K562 (cell line): ENCODE results near the gene NPC1. TPM values are rescaled to one million over a fixed set of nuclear protein-coding genes. Genes with fewer than 3 reads are reported as not detected.

Experiments
- BMI1 ChIP-seq: fragments of 150-350 bp; IDR thresholded peaks from 2 replicates; pipeline ENCODE4 v1.6.1; 2014; ENCODE audit warnings: low read length
- CBX2 ChIP-seq: fragments of 200-600 bp; sonication (generic); IDR thresholded peaks from one replicate; pipeline ENCODE4 v1.6.1; 2012; ENCODE audit warnings: mild to moderate bottlenecking, low read length, inconsistent platforms; ENCODE audit not compliant: insufficient read depth, poor library complexity, severe bottlenecking
- CBX5 ChIP-seq: IDR thresholded peaks from 2 replicates; pipeline ENCODE4 v1.6.1; 2014; ENCODE audit warnings: low read depth, borderline replicate concordance
- GABPB2 ChIP-seq: fragments of 250-450 bp; sonication (Bioruptor Pico); conservative IDR thresholded peaks from 2 replicates; pipeline ENCODE4 v1.5.1; 2021; ENCODE audit warnings: mild to moderate bottlenecking
- GTF2E2 ChIP-seq: fragments of 200-800 bp; sonication (Bioruptor generic); IDR thresholded peaks from 2 replicates; pipeline ENCODE4 v1.6.1; 2016; ENCODE audit warnings: missing genetic modification characterization, missing compliant biosample characterization
- L3MBTL2 ChIP-seq: fragments of 450-650 bp; IDR thresholded peaks from 2 replicates; pipeline ENCODE4 v1.6.1; 2016; ENCODE audit warnings: mild to moderate bottlenecking, moderate library complexity
- MAFK ChIP-seq: IDR thresholded peaks from 2 replicates; pipeline ENCODE4 v1.6.1; 2011; ENCODE audit warnings: low read length, improper control_type of control experiment
- MECOM ChIP-seq: fragments of 250-450 bp; sonication (Bioruptor Pico); IDR thresholded peaks from 2 replicates; pipeline ENCODE4 v1.8.0; 2022; ENCODE audit warnings: inconsistent platforms
- MXI1 ChIP-seq: IDR thresholded peaks from 2 replicates; pipeline ENCODE4 v1.6.1; 2011; ENCODE audit warnings: low read depth, mild to moderate bottlenecking, improper control_type of control experiment, low read length
- NR3C1 ChIP-seq: sonication (generic); formaldehyde crosslinking; IDR thresholded peaks from 2 replicates; pipeline ENCODE4 v1.8.1; 2022; ENCODE audit warnings: missing genetic modification reagents
- RUNX1 ChIP-seq: sonication (generic); IDR thresholded peaks from 2 replicates; pipeline ENCODE4 v1.6.1; 2016; ENCODE audit warnings: antibody characterized with exemption, low read depth
- SMAD3 ChIP-seq: fragments of 450-650 bp; formaldehyde crosslinking; conservative IDR thresholded peaks from 2 replicates; pipeline ENCODE4 v1.4.0; 2020; ENCODE audit warnings: mild to moderate bottlenecking
- TAF15 ChIP-seq: fragments of 200-400 bp; formaldehyde crosslinking; IDR thresholded peaks from 2 replicates; pipeline ENCODE4 v1.6.1; 2017; ENCODE audit warnings: mild to moderate bottlenecking, low read depth, low read length, moderate library complexity
- THRAP3 ChIP-seq: fragments of 450-650 bp; IDR thresholded peaks from 2 replicates; pipeline ENCODE4 v1.6.1; 2016; ENCODE audit warnings: mild to moderate bottlenecking, inconsistent platforms, borderline replicate concordance
- ZBED1 ChIP-seq: IDR thresholded peaks from 2 replicates; pipeline ENCODE4 v1.6.1; 2014
- ZNF175 ChIP-seq: fragments of 200-800 bp; sonication (Bioruptor generic); IDR thresholded peaks from 2 replicates; pipeline ENCODE4 v1.6.1; 2016; ENCODE audit warnings: low read depth, mild to moderate bottlenecking, missing genetic modification characterization, missing compliant biosample characterization
- polyA plus RNA-seq, 8 experiments: library from polyadenylated mRNA; depleted of rRNA in 4 of 8; stranded (reverse) in 5 of 8; unstranded in 3 of 8; fragments of >200 nt; fragmentation: Nextera tagmentation in 2 of 8; fragmentation: Illumina TruSeq in 1 of 8; extraction: Ambion mirVana in 2 of 8; extraction: Trizol in 1 of 8; gene quantifications; 2 replicates each; pipeline versions ENCODE4 v1.2.1 to v1.2.3, GENCODE V29; 2011 to 2014; ENCODE audit warnings: inconsistent platforms in 1 of 8, missing spikeins in 1 of 8
- total RNA-seq, 7 experiments: library from RNA; depleted of rRNA in 6 of 7; stranded (reverse); fragments of >200 nt in 6 of 7; fragmentation: Illumina TruSeq in 2 of 7; extraction: Trizol in 2 of 7; gene quantifications; 2 replicates each; pipeline versions ENCODE4 v1.2.1 to v1.2.3, GENCODE V29; 2011 to 2021; ENCODE audit warnings: low replicate concordance in 1 of 7
- TF ChIP-seq, protein P1 (sequence below), 2 experiments: fragments of 450-650 bp; IDR thresholded peaks; 2 replicates each; pipeline ENCODE4 v1.6.1; 2016; ENCODE audit warnings: mild to moderate bottlenecking in 2 of 2, borderline replicate concordance in 1 of 2, low read depth in 1 of 2, moderate library complexity in 1 of 2
- TF ChIP-seq, protein P2 (sequence below): sonication (generic); formaldehyde crosslinking; IDR thresholded peaks from 2 replicates; pipeline ENCODE4 v1.8.1; 2022; ENCODE audit warnings: missing genetic modification reagents

The NPC1 gene
- total and polyA plus RNA-seq, 9 of the 15 experiments (the other 6 are each of a cell fraction or from before 2014, with no cell fraction given) = 17.1 to 45.9 (median 27.6) TPM

DNA sequence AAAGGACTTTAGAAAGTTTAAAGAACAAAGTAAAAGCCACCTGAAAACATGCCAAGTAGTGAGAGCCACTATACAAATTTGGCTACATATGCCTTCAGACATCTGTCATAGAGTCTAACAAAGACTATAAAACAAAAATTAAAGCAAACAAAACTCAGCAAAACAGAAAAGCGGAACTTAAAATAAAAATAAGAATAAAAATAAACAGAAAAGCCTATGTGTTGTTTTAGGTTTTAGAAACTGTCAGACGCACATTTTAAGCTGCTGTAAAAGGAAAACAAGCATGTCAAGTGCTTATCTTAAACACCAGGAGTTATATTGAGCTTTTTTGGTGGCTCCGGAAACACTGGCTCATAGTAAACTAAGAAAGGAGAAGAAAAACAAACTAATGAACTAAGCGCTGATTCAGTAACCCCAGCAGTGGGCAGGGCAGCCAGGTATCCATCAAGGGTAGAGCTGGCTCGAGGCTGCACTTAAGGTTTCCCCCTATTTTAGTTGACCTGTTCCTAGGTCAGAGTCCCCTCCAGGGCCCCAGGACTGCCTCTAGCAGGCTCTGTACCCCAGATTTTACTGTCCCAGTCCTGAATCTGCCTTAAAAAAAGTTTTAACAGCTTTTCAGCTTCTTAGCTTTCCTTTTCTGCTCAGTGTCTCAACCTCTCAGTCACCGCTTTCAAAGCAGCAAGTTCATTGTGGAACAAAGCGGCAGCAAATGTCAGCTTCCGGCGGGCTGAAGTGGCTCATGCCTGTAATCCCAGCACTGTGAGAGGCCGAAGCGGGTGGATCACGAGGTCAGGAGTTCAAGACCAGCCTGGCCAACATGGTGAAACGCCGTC is 98.4 kb downstream of the NPC1 start (continued):
- TF ChIP-seq, protein P1, sequence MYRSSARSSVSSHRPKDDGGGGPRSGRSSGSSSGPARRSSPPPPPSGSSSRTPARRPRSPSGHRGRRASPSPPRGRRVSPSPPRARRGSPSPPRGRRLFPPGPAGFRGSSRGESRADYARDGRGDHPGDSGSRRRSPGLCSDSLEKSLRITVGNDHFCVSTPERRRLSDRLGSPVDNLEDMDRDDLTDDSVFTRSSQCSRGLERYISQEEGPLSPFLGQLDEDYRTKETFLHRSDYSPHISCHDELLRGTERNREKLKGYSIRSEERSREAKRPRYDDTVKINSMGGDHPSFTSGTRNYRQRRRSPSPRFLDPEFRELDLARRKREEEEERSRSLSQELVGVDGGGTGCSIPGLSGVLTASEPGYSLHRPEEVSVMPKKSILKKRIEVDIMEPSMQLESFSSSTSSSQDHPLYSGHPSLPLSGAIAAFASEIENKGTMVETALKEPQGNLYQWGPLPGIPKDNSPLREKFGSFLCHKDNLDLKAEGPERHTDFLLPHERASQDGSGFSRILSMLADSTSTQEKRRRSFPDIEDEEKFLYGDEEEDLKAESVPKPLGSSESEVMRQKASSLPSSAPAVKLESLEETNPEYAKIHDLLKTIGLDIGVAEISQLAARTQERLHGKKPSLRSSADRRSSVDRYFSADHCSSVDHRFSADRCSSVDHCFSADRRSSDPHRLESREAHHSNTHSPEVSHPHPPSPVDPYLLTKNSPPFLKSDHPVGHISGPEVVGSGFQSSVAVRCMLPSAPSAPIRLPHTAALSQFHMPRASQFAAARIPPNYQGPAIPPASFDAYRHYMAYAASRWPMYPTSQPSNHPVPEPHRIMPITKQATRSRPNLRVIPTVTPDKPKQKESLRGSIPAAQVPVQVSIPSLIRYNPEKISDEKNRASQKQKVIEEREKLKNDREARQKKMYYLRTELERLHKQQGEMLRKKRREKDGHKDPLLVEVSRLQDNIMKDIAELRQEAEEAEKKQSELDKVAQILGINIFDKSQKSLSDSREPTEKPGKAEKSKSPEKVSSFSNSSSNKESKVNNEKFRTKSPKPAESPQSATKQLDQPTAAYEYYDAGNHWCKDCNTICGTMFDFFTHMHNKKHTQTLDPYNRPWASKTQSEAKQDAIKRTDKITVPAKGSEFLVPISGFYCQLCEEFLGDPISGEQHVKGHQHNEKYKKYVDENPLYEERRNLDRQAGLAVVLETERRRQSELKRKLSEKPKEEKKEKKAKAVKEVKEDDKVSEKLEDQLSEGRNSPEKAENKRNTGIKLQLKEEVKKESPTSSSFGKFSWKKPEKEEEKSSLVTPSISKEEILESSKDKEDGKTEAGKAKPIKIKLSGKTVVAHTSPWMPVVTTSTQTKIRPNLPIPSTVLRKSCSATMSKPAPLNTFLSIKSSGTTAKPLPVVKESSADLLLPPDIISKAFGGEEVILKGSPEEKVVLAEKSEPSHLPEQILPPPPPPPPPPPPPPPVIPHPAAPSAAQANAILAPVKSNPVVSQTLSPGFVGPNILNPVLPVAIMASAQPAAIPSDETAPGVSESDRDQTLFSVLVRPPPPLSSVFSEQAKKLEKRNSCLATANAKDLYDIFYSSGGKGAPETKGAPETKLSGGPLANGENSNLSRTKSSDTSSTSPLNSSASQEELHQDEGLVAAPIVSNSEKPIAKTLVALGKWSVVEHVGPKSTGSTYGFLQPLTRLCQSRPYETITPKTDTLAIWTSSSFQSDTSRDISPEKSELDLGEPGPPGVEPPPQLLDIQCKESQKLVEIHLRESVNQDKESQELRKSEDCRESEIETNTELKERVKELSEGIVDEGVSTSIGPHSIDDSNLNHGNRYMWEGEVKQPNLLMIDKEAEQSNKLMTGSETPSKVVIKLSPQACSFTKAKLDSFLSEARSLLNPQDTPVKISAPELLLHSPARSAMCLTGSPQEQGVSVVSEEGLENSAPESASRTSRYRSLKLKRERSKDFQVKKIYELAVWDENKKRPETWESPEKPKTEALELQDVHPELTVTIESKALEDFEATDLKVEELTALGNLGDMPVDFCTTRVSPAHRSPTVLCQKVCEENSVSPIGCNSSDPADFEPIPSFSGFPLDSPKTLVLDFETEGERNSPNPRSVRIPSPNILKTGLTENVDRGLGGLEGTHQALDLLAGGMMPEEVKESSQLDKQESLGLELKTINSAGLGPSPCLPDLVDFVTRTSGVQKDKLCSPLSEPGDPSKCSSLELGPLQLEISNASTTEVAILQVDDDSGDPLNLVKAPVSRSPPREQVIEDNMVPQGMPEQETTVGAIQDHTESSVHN (IDR thresholded peaks at IDR 0.05; ENCODE audit: borderline replicate concordance in 1 of 2, low read depth in 1 of 2) = 0 out of 4 replicates have a peak, but pooled peaks of 1 of the 2 experiments have one; percentile 80
- TF ChIP-seq ZNF175 (CRISPR knock-in tag) = no peak
- no peak for TF ChIP-seq TAF15
- TF ChIP-seq MXI1 = peak; percentile 62; the same call in 1 of the 2 replicates
- TF ChIP-seq CBX5 = no peak
- no peak for TF ChIP-seq BMI1
- no peak for TF ChIP-seq RUNX1
- no peak for TF ChIP-seq GABPB2 (CRISPR knock-in tag)
- no peak for TF ChIP-seq CBX2
- TF ChIP-seq, protein P2, sequence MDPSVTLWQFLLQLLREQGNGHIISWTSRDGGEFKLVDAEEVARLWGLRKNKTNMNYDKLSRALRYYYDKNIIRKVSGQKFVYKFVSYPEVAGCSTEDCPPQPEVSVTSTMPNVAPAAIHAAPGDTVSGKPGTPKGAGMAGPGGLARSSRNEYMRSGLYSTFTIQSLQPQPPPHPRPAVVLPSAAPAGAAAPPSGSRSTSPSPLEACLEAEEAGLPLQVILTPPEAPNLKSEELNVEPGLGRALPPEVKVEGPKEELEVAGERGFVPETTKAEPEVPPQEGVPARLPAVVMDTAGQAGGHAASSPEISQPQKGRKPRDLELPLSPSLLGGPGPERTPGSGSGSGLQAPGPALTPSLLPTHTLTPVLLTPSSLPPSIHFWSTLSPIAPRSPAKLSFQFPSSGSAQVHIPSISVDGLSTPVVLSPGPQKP (CRISPR knock-in tag) = no peak
- 0 out of 2 replicates have a peak, but pooled peaks have one; percentile 56 for TF ChIP-seq GTF2E2 (tag)
- TF ChIP-seq THRAP3 = no peak
- no peak for TF ChIP-seq NR3C1 (CRISPR knock-in tag)
- no peak for TF ChIP-seq MECOM (CRISPR knock-in tag)
- TF ChIP-seq MAFK = no peak
- TF ChIP-seq L3MBTL2 = peak; percentile 56; the same call in 1 of the 2 replicates
- no peak for TF ChIP-seq SMAD3 (CRISPR knock-in tag)
- TF ChIP-seq ZBED1 = no peak
